ENCODE results near the gene NFAM1. TPM values are rescaled to one million over a fixed set of nuclear protein-coding genes. Genes with fewer than 3 reads are reported as not detected.

NFAM1 gene
- total RNA-seq, 2 donors from 2014 or later = 0.64 to 2.1 TPM

GRCh38 chr22:42444077-42444904, 12.1 kb upstream of the NFAM1 start:
- Histone ChIP-seq H3K9ac (ENCODE audit: low read depth in 2 of 2, low read length in 2 of 2) (peak overlapping the region; percentile 58 to 79), H3K4me3 (peak overlapping the region; percentile 4), H3K27ac (peak overlapping the region; percentile 55)

DNA sequence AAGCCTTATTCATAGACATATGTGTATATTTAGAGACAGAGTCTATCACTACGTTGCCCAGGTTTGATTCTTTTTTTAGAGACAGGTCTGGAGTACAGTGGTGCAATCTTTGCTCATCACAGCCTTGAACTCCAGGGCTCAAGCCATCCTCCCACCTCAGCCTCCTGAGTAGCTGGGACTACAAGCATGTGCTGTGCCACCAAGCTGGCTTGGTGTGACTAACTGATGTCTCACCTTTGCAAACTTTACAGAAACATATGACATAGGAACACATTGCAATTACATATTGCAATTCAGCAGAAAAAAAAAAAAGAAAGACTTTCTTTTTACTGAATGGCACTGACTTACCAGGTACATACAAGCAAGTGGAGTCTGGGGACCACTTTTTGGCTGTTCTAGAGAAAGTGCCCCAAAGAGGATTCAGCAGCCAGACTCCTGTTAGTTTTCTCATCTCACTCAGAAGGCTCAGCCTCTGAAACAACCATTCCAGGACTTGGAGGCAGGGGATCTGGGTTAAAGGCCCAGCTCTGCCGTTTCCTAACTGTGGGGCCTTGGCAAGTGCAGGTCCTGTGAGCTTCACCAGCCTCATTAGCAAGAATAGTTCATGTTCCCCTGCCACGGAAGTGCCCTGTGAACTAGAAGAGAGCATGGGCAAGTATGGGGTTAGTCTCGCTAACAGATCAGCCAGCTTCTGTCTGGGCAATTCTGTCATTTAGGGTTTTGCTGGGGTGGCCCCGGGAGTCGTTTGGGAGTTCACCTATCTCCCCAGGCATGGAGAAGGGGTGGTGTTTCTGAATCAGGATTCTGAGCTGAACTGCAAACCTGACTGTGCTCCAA, 11.3 kb upstream of the NFAM1 start:
- H3K9ac ChIP-seq (ENCODE audit: low read depth in 2 of 2, low read length in 2 of 2) = peak overlapping the region in 1 of 2 donors; percentile 79
- H3K4me3 ChIP-seq = peak overlapping the region; percentile 4
- peaks cover 9% of the 10 kb centered on the region for H3K4me1 ChIP-seq
- no peaks in the 10 kb centered on the region for H3K9me3 ChIP-seq
- no peak for DNase-seq
- intact Hi-C loops (cut with DNase I) = loop anchor here (5.0 kb wide), 1 partner anchor 351 kb away; the partner anchor contains the start of gene NDUFA6
- no peak for TF ChIP-seq CTCF (IDR thresholded peaks at IDR 0.05)
- H3K36me3 ChIP-seq = no peaks in the 10 kb centered on the region
- peak overlapping the region; percentile 55 for H3K27ac ChIP-seq
- H3K27me3 ChIP-seq = no peaks in the 10 kb centered on the region

More at GRCh38 chr22:42444077-42444904, 12.1 kb upstream of the NFAM1 start:
- Histone ChIP-seq H3K4me1 (peaks cover 9% of the 10 kb centered on the region), H3K9me3 (no peaks in the 10 kb centered on the region), H3K36me3 (no peaks in the 10 kb centered on the region), H3K27me3 (no peaks in the 10 kb centered on the region)
- peak; percentile 96 for DNase-seq
- TF ChIP-seq CTCF (IDR thresholded peaks at IDR 0.05) = peak; percentile 34
- intact Hi-C loops (cut with DNase I) = loop anchor here (5.0 kb wide), 1 partner anchor 352 kb away; the partner anchor contains the start of gene NDUFA6

DNA sequence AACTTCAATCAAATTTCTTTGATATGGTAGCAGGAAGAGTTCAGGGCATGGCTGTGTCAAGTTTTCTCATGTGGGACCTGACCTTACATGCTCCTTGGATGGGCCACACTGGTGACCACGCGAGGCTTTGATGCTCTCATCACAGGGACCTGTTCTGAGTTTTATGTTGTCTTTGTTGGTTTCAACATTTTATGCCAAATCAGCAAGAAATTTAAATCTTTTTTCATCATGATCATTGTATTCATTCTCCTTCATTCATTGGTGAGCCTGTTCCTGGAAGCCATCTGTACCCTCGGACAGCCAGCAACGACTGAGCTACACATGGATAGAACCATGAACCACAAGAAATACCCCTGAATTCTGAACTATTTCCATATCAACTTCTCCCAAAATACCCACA, 10.5 kb upstream of the NFAM1 start:
- Histone ChIP-seq H3K4me3 (no peak overlapping the region), H3K27me3 (no peaks in the 10 kb centered on the region), H3K9ac (ENCODE audit: low read depth in 2 of 2, low read length in 2 of 2) (no peak overlapping the region), H3K4me1 (peaks cover 9% of the 10 kb centered on the region), H3K27ac (no peak overlapping the region), H3K36me3 (no peaks in the 10 kb centered on the region), H3K9me3 (no peaks in the 10 kb centered on the region)
- no peak for DNase-seq
- no peak for TF ChIP-seq CTCF (IDR thresholded peaks at IDR 0.05)
- intact Hi-C loops (cut with DNase I) = loop anchor here (5.0 kb wide), 1 partner anchor 350 kb away; the partner anchor contains the start of gene NDUFA6

DNA sequence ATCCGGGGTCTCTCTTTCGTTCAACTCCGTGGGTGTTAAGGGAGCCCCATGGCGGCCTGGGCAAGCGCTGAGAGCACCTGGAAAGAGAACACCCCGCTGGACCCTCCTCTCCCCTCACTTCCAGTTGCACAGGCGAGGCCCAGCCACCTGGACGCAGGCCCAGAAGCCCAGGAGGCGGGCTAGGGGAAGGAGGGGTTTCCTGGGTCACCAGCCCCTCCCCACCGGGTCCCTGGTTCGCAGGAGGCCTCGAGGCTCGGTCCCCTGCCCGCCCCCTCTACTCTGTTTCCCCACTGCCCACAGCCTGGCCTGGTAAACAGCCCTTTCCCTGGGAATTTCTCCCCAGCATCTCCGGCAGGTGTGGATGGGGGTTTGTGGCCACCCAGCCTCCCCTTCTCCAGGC, 8.5 kb upstream of the NFAM1 start:
- peaks cover 9% of the 10 kb centered on the region for H3K4me1 ChIP-seq
- H3K27me3 ChIP-seq = no peaks in the 10 kb centered on the region
- no peak overlapping the region for H3K4me3 ChIP-seq
- H3K9ac ChIP-seq (ENCODE audit: low read depth in 2 of 2, low read length in 2 of 2) = no peak overlapping the region
- no peaks in the 10 kb centered on the region for H3K9me3 ChIP-seq
- H3K27ac ChIP-seq = no peak overlapping the region
- no peak for DNase-seq
- no peaks in the 10 kb centered on the region for H3K36me3 ChIP-seq
- intact Hi-C loops (cut with DNase I) = loop anchor here (5.0 kb wide), 1 partner anchor 348 kb away; the partner anchor contains the start of gene NDUFA6
- TF ChIP-seq CTCF (IDR thresholded peaks at IDR 0.05) = no peak

Data from colonic mucosa (tissue), 4 donors.